HG02588 (cell line): Measurements from ENCODE around the gene IGSF5.
"Not testable (repeated sequence)": the region's sequence is repeated elsewhere in the genome, so short reads cannot be mapped to it uniquely, and the experiment has no call there.

Experiments used
- ATAC-seq: cut with Tn5 transposase; IDR thresholded peaks from one replicate; pipeline ENCODE4 v1.9.1; 2021; ENCODE audit warnings: mild to moderate bottlenecking, moderate library complexity; ENCODE audit not compliant: unreplicated experiment

Gene IGSF5

GRCh38 chr21:39744883-39745282 is at the start of gene IGSF5:
TSS of gene IGSF5 (plus strand) at chr21:39745183. CDS start at chr21:39745510, 327 bp downstream.
- not testable (repeated sequence) for ATAC-seq

DNA sequence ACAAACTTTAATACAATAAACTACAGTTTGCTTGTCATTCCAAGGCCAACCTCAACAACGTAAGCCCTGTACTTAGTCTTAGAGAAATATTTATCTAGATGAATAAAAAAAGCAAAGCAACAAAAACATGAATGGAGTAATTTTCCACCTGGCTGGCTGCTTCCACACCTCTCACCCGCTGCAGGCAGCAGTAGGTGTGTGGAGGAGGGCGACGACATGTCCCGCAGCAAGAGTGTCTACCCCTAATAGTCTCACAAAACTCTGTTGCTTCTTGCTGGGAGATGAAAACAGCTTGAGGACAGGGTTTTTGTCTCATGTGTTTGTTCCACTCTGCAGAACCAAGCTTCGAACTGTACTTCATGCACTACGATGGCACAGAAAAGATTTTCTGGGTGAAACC is 48.8 kb upstream of the IGSF5 start:
- no peak for ATAC-seq

DNA sequence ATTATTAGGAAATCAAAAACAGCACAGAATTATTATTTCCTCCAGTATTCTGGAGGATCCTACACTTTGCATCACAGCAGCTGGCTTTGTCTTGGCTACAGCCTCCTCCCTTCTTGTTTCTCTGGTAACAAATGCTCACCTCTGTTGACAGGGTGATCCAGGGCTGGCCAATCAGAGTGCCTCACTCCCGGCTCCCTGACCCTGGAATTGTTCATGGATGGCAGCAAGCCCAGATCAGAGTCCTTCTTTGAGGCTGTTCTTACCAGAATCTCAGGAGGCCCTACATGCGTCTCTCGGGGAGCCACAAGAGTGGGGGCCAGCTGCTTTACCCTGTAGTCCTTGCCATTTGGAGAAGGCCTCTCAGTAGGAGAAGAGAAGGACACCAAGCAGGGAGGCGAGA is 48.4 kb upstream of the IGSF5 start:
- no peak for ATAC-seq

- ATAC-seq, result no peak
Measured at GRCh38 chr21:39700318-39700717, 44.7 kb upstream of the IGSF5 start.

DNA sequence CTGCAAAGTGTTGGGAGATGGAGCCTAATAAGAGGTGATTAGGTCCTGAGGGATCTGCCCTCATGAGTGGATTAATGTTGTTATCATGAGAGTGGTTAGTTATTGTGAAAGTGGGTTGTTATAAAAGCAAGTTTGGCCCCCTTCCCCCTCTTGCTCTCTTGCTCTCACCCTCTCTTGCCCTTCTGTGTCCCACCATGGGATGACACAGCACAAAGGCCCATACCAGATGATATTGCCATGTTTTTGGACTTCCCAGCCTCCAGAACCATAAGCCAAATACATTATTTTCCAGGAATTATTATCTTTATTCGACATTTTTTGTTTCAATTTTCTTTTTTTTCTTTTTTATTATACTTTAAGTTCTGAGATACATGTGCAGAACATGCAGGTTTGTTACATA is 41.4 kb upstream of the IGSF5 start:
- no peak for ATAC-seq

DNA sequence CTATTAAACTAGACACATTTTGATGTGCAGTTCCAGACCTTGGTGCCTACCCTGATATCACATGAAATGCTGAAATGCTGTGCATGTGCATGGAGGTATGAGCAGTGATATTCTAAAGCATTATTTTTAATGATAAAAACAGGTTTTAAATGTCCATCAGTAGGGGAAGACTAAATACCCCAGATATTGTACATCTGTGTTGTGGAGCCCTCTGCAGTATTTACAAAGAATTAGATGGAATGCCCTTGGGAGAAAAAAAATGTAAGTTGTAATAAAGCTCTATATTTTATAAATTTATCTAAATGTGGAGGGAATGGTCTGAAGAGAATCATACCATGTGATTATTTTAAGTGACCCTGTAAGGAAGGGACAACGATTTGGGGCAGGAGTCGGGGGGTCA is 39.1 kb upstream of the IGSF5 start:
- no peak for ATAC-seq

DNA sequence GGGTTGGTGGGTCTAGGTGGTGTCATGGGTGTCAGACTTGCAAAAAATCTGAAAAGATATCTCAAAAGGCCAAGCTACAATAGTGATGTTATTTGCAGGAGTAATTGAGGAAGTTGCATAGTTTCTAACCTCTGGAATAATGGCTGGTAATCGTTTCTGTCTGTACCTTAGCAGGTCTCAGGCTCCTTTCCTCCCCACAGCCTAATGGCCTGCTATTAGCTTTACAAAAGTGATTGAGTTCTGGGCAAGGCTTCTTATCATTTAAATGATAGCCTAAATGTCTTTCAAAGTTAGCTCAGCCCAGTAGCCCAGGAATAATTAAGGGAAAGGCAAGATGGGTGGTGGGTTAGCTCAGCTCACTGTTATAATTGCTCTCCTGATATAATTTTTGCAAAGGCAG is 37.7 kb upstream of the IGSF5 start:
- no peak for ATAC-seq

GRCh38 chr21:39710866-39711265 is 34.1 kb upstream of the IGSF5 start:
- ATAC-seq, result no peak

DNA sequence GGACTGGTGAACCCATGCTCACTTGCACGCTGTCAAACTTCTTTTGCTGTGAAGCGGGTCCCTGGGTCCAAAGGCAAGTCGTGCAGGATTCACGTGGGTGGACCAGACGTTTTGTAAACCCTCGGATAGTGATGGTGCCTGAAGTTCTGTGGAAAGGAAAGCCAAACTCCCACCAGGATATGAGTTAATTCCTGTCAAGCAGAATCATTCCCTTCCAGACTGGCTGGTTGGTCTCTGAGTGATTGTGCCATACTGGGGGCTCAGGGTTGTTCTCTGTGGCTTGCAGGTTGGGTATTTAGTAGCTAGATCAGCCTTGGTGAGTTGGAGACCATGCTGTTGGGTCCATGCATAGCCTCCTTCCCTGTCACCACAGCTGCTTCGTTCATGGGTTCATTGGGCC is 32.7 kb upstream of the IGSF5 start:
- no peak for ATAC-seq

GRCh38 chr21:39712976-39713375 is 32.0 kb upstream of the IGSF5 start:
- ATAC-seq, result no peak

DNA sequence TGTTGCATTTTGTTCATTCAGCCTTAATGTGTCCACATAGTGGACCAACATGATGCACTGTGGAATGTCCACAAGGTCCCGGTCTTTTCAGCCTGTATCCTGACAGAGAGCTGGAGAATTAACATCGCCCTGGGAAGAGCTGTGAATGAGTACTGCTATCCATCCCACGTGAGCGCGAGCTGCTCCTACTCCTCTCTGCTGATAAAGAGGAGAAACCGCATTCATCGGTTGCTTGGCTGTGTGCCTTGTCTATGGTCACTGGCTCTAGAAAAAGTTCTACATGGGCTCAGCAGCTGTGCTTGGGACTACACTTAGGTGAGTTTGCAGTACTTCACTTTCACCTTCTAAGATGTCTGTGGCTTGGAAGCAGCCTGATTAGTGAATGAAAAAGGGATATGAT is 31.1 kb upstream of the IGSF5 start:
- no peak for ATAC-seq

GRCh38 chr21:39714331-39714730 is 30.7 kb upstream of the IGSF5 start:
- no peak for ATAC-seq

DNA sequence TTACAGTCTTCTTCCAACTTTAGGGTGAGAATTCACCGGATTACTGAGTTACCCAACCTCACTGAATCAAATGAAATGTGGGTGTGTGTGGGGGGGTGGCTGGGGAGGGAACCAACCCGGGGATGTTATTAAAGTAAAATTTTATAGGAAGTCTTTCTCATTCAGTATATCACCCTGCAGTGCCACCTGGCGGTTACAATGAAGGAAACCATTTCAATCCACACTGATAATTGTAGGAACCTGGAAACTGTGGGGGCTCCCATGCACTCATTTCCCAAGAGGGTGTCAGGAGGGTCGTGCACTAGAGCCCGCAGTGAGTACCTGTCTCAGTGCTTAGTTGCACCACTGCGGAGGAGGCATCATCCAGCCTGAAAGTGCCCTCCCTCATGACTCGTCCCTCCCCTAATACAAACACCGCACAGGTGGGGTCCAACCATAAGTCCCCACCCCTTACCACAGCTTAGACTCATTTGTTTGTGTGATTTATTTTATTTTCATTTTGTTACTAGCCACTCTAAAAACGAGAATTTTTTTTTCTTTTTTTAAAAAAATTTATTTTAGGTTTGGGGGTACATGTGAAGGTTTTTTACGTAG is 29.1 kb upstream of the IGSF5 start:
- no peak for ATAC-seq

DNA sequence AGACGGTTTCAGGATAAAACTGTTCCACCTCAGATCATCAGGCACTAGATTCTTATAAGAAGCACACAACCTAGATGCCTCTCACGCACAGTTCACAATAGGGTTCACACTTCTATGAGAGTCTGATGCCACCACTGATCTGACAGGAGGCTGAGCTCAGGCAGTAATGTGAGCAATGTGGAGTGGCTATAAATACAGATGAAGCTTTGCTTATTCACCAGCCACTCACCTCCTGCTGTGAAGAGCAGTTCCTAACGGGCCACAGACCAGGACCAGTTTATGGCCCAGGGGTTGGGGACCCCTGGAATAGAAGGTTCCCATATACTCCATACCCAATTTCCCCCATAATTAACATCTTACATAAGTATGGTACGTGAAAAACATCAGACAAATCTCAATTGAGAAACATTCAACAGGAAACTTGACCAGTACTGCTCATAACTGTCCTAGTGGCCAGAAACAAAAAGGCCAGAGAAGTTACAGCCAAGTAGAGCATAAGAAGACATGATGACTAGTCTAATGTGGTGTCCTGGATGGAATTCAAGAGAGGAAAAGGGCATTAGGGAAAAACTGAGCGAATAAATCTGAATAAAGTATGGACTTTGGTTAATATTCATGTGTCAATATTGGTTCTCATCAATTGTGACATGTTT is 24.7 kb upstream of the IGSF5 start:
- no peak for ATAC-seq

DNA sequence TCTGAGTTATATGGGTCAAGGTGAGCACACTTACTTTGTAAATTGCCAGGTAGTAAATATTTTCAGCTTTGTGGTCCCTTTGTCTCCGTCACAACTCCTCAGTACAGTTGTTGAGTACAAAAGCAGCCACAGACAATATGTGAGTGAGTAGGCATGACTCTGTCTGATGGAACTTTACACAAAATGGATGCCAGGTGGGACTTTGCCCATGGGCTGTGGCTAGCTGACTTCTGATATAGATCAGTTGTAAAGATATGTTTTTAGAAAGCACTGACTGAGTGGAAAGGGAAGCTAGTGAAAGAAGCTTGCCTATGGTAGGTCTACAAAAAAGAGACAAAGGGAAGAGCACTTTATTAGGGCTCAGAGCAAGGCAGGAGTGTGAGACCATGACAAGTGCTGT is 23.1 kb upstream of the IGSF5 start:
- ATAC-seq, result no peak

GRCh38 chr21:39724944-39725343 is 20.0 kb upstream of the IGSF5 start:
- no peak for ATAC-seq

DNA sequence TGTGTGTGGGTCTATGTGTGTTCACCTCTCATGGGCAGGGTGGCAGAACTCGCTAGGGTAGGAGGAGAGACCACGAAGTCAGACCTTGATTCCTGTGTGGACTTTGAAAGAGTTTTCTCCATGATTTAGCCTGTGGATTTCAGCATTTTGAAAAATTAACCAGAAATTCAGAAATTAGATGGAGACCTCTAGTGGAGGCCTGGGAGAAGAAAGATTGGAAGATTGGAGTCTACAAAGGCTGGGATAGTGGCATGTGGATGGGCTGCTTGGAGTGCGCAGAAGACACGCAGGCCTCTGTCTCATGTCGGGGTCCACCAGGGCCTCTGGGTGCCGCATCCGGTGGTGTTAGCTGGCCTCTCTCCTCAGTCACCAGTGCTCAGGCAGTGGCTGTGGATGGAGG is 18.9 kb upstream of the IGSF5 start:
- no peak for ATAC-seq

- no peak for ATAC-seq
Measured at GRCh38 chr21:39727401-39728120, 17.4 kb upstream of the IGSF5 start.

- ATAC-seq, result no peak
Measured at GRCh38 chr21:39728341-39728740, 16.6 kb upstream of the IGSF5 start.

- no peak for ATAC-seq
Measured at GRCh38 chr21:39730418-39731157, 14.4 kb upstream of the IGSF5 start.

DNA sequence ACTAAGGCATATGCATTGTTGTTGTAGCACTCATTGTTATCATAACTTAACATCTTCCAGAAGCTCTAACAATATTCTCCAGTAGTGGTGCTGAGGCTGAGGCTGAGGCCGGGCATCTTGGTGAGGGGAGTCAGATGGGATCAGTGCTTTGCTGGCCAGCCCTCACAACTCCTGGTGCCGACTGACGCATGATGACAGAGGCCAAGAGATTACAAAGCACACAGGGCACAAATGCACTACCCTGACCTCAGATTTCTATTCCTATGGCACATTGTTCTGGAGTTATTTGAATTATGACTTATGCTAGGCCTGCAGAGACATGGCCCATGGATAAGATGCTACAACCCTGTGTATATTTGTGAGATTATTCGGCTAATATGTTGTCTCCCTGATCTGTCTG is 8.3 kb upstream of the IGSF5 start:
- ATAC-seq, result no peak
